ENCODE results near the gene KIAA1328.

The KIAA1328 gene

GRCh38 chr18:36942264-36942663 is 113.3 kb downstream of the KIAA1328 start:
- no peak for DNase-seq (ENCODE audit: extremely low read depth in 1 of 2, low read depth in 1 of 2)

- DNase-seq (ENCODE audit: extremely low read depth in 1 of 2, low read depth in 1 of 2) = no peak
Measured at GRCh38 chr18:36947820-36948348, 119.0 kb downstream of the KIAA1328 start.

GRCh38 chr18:36950282-36950681 is 121.4 kb downstream of the KIAA1328 start:
- no peak for DNase-seq (ENCODE audit: extremely low read depth in 1 of 2, low read depth in 1 of 2)

- DNase-seq (ENCODE audit: extremely low read depth in 1 of 2, low read depth in 1 of 2) = no peak
Measured at GRCh38 chr18:36950960-36951359, 122.0 kb downstream of the KIAA1328 start.

GRCh38 chr18:36953047-36953446 is 124.1 kb downstream of the KIAA1328 start:
- no peak for DNase-seq (ENCODE audit: extremely low read depth in 1 of 2, low read depth in 1 of 2)

GRCh38 chr18:36960038-36960437 is 131.1 kb downstream of the KIAA1328 start:
- no peak for DNase-seq (ENCODE audit: extremely low read depth in 1 of 2, low read depth in 1 of 2)

GRCh38 chr18:36963464-36963863 is 134.5 kb downstream of the KIAA1328 start:
- no peak for DNase-seq (ENCODE audit: extremely low read depth in 1 of 2, low read depth in 1 of 2)

GRCh38 chr18:36974686-36975085 is 145.8 kb downstream of the KIAA1328 start:
- no peak for DNase-seq (ENCODE audit: extremely low read depth in 1 of 2, low read depth in 1 of 2)

- DNase-seq (ENCODE audit: extremely low read depth in 1 of 2, low read depth in 1 of 2) = no peak
Measured at GRCh38 chr18:36977121-36977520, 148.2 kb downstream of the KIAA1328 start.

GRCh38 chr18:36993068-36993467 is 164.1 kb downstream of the KIAA1328 start:
- no peak for DNase-seq (ENCODE audit: extremely low read depth in 1 of 2, low read depth in 1 of 2)

- no peak for DNase-seq (ENCODE audit: extremely low read depth in 1 of 2, low read depth in 1 of 2)
Measured at GRCh38 chr18:37006742-37007141, 177.8 kb downstream of the KIAA1328 start.

GRCh38 chr18:37012452-37012851 is 183.5 kb downstream of the KIAA1328 start:
- DNase-seq (ENCODE audit: extremely low read depth in 1 of 2, low read depth in 1 of 2) = no peak

GRCh38 chr18:37019157-37019827 is 190.4 kb downstream of the KIAA1328 start:
- no peak for DNase-seq (ENCODE audit: extremely low read depth in 1 of 2, low read depth in 1 of 2)

GRCh38 chr18:37033419-37033818 is 204.5 kb downstream of the KIAA1328 start:
- DNase-seq (ENCODE audit: extremely low read depth in 1 of 2, low read depth in 1 of 2) = no peak

GRCh38 chr18:37042381-37042780 is 213.5 kb downstream of the KIAA1328 start:
- no peak for DNase-seq (ENCODE audit: extremely low read depth in 1 of 2, low read depth in 1 of 2)

- DNase-seq (ENCODE audit: extremely low read depth in 1 of 2, low read depth in 1 of 2) = no peak
Measured at GRCh38 chr18:37055137-37055802, 226.3 kb downstream of the KIAA1328 start.

GRCh38 chr18:37064187-37064586 is 235.3 kb downstream of the KIAA1328 start:
- no peak for DNase-seq (ENCODE audit: extremely low read depth in 1 of 2, low read depth in 1 of 2)

GRCh38 chr18:37065254-37065653 is 236.3 kb downstream of the KIAA1328 start:
- no peak for DNase-seq (ENCODE audit: extremely low read depth in 1 of 2, low read depth in 1 of 2)

GRCh38 chr18:37084912-37085311 is 256.0 kb downstream of the KIAA1328 start:
- DNase-seq (ENCODE audit: extremely low read depth in 1 of 2, low read depth in 1 of 2) = no peak

GRCh38 chr18:37085362-37085761 is 256.4 kb downstream of the KIAA1328 start:
- no peak for DNase-seq (ENCODE audit: extremely low read depth in 1 of 2, low read depth in 1 of 2)

- DNase-seq (ENCODE audit: extremely low read depth in 1 of 2, low read depth in 1 of 2) = no peak
Measured at GRCh38 chr18:37107748-37108522, 279.0 kb downstream of the KIAA1328 start.

GRCh38 chr18:37122877-37123276 is 293.9 kb downstream of the KIAA1328 start:
- no peak for DNase-seq (ENCODE audit: extremely low read depth in 1 of 2, low read depth in 1 of 2)

Measured in activated CD8-positive, alpha-beta memory T cell treated with anti-CD3 and anti-CD28 coated beads for 1 hour (primary cell).